Muscle of leg (tissue), 11 donors: ENCODE measurements around the gene TJP2. TPM values are rescaled to one million over a fixed set of nuclear protein-coding genes. Genes with fewer than 3 reads are reported as not detected.

Source experiments
- DNase-seq: peaks from one replicate; pipeline ENCODE4 v3.0.0; 2013
- H3K27ac ChIP-seq: one replicate; pipeline ENCODE4 v1.5.1; 2013; ENCODE audit warnings: mild to moderate bottlenecking, low read length, control low read depth
- H3K27me3 ChIP-seq: one replicate; pipeline ENCODE4 v1.6.1; 2013; ENCODE audit warnings: low read length; ENCODE audit not compliant: control insufficient read depth, insufficient read depth
- H3K36me3 ChIP-seq: one replicate; pipeline ENCODE4 v1.6.1; 2013; ENCODE audit warnings: low read length; ENCODE audit not compliant: control insufficient read depth, insufficient read depth
- H3K4me1 ChIP-seq: one replicate; pipeline ENCODE4 v1.6.1; 2013; ENCODE audit warnings: low read length; ENCODE audit not compliant: control insufficient read depth, insufficient read depth
- H3K4me3 ChIP-seq: one replicate; pipeline ENCODE4 v1.5.1; 2013; ENCODE audit warnings: low read length, control low read depth
- H3K9me3 ChIP-seq: replicated peaks from 2 replicates; pipeline ENCODE4 v1.6.1; 2013; ENCODE audit warnings: low read depth, low read length; ENCODE audit not compliant: control insufficient read depth
- WGBS: methylation state at CpG from one replicate; pipeline ENCODE4 v1.1.5; 2013; ENCODE audit warnings: missing lambda C conversion rate; ENCODE audit not compliant: insufficient coverage; 5-methylcytosine and 5-hydroxymethylcytosine counted together
- polyA plus RNA-seq, 8 donors: library from polyadenylated mRNA; unstranded; fragments of 120-200 nt; gene quantifications; one replicate each; pipeline versions ENCODE4 v1.2.1 to v1.2.3, GENCODE V29; 2013; ENCODE audit warnings: inconsistent platforms in 1 of 8, low replicate concordance in 1 of 8; ENCODE audit not compliant: insufficient read length in 8 of 8, insufficient read depth in 1 of 8
- total RNA-seq: library from RNA; stranded (reverse); fragments of 120-200 nt; gene quantifications from one replicate; pipeline ENCODE4 v1.2.4, GENCODE V29; 2013

Gene TJP2
- total and polyA plus RNA-seq, 9 donors = 9.4 to 17.6 (median 12.8) TPM

- no peaks in the 10 kb centered on the region for H3K9me3 ChIP-seq
- H3K4me1 ChIP-seq = peaks cover 9% of the 10 kb centered on the region
- WGBS = 7% methylated on average over 9 of the region's 21 CpGs
- peak; percentile 61 for DNase-seq
- no peak overlapping the region for H3K27ac ChIP-seq
- H3K27me3 ChIP-seq = peaks cover 12% of the 10 kb centered on the region
- H3K4me3 ChIP-seq = peak overlapping the region; percentile 63
- H3K36me3 ChIP-seq = no peaks in the 10 kb centered on the region
Observed at GRCh38 chr9:69174616-69175463, 763 bp downstream of the TJP2 start.

- Histone ChIP-seq H3K27ac (no peak overlapping the region), H3K27me3 (peaks cover 12% of the 10 kb centered on the region), H3K36me3 (no peaks in the 10 kb centered on the region), H3K4me1 (peaks cover 9% of the 10 kb centered on the region), H3K9me3 (no peaks in the 10 kb centered on the region), H3K4me3 (no peak overlapping the region)
- no peak for DNase-seq
- WGBS = 21% methylated on average over 2 of the region's 8 CpGs
Observed at GRCh38 chr9:69175486-69175885, 1.4 kb downstream of the TJP2 start.

GRCh38 chr9:69176471-69177171 lies 2.5 kb downstream of the TJP2 start:
- H3K27me3 ChIP-seq = peaks cover 12% of the 10 kb centered on the region
- no peaks in the 10 kb centered on the region for H3K36me3 ChIP-seq
- H3K4me1 ChIP-seq = peaks cover 9% of the 10 kb centered on the region
- H3K27ac ChIP-seq = no peak overlapping the region
- no peaks in the 10 kb centered on the region for H3K9me3 ChIP-seq
- no peak overlapping the region for H3K4me3 ChIP-seq
- DNase-seq = no peak
- WGBS = 92% methylated on average over 2 of the region's 9 CpGs

GRCh38 chr9:69178583-69179011 lies 4.5 kb downstream of the TJP2 start:
- Histone ChIP-seq H3K4me1 (peaks cover 6% of the 10 kb centered on the region), H3K36me3 (no peaks in the 10 kb centered on the region), H3K9me3 (no peaks in the 10 kb centered on the region), H3K27ac (no peak overlapping the region), H3K27me3 (peaks cover 11% of the 10 kb centered on the region), H3K4me3 (no peak overlapping the region)
- no peak for DNase-seq
- WGBS = no CpG with 5 or more reads among the region's 3 CpGs

- no CpG with 5 or more reads among the region's 2 CpGs for WGBS
Observed at GRCh38 chr9:69179037-69179436, 5.0 kb downstream of the TJP2 start.

GRCh38 chr9:69180200-69180599 lies 6.1 kb downstream of the TJP2 start:
- Histone ChIP-seq H3K4me3 (no peak overlapping the region), H3K4me1 (peaks cover 2% of the 10 kb centered on the region), H3K27ac (no peak overlapping the region), H3K9me3 (no peaks in the 10 kb centered on the region), H3K36me3 (no peaks in the 10 kb centered on the region), H3K27me3 (peaks cover 7% of the 10 kb centered on the region)
- DNase-seq = no peak
- WGBS = 83% methylated on average over 1 of the region's 3 CpGs

More at GRCh38 chr9:69179037-69179436, 5.0 kb downstream of the TJP2 start:
- Histone ChIP-seq H3K27ac (no peak overlapping the region), H3K27me3 (peaks cover 10% of the 10 kb centered on the region), H3K4me1 (peaks cover 6% of the 10 kb centered on the region), H3K9me3 (no peaks in the 10 kb centered on the region), H3K36me3 (no peaks in the 10 kb centered on the region), H3K4me3 (no peak overlapping the region)
- no peak for DNase-seq

- H3K27me3 ChIP-seq = peaks cover 2% of the 10 kb centered on the region
- no peak overlapping the region for H3K27ac ChIP-seq
- WGBS = no CpG with 5 or more reads among the region's 2 CpGs
- no peaks in the 10 kb centered on the region for H3K36me3 ChIP-seq
- no peak overlapping the region for H3K4me3 ChIP-seq
- no peaks in the 10 kb centered on the region for H3K9me3 ChIP-seq
- no peaks in the 10 kb centered on the region for H3K4me1 ChIP-seq
- no peak for DNase-seq
Observed at GRCh38 chr9:69180670-69181069, 6.6 kb downstream of the TJP2 start.

- H3K27ac ChIP-seq = no peak overlapping the region
- no peak overlapping the region for H3K4me3 ChIP-seq
- 60% methylated on average over 2 of the region's 4 CpGs for WGBS
- H3K27me3 ChIP-seq = no peaks in the 10 kb centered on the region
- H3K4me1 ChIP-seq = peaks cover 2% of the 10 kb centered on the region
- H3K36me3 ChIP-seq = no peaks in the 10 kb centered on the region
- H3K9me3 ChIP-seq = no peaks in the 10 kb centered on the region
- peak; percentile 38 for DNase-seq
Observed at GRCh38 chr9:69181908-69182353, 7.9 kb downstream of the TJP2 start.

GRCh38 chr9:69184266-69184665 lies 10.2 kb downstream of the TJP2 start:
- Histone ChIP-seq H3K9me3 (no peaks in the 10 kb centered on the region), H3K27ac (no peak overlapping the region), H3K27me3 (no peaks in the 10 kb centered on the region), H3K36me3 (no peaks in the 10 kb centered on the region), H3K4me1 (peaks cover 3% of the 10 kb centered on the region), H3K4me3 (no peak overlapping the region)
- 80% methylated on average over 1 of the region's 5 CpGs for WGBS
- no peak for DNase-seq

- Histone ChIP-seq H3K4me1 (peaks cover 3% of the 10 kb centered on the region), H3K9me3 (no peaks in the 10 kb centered on the region), H3K27me3 (no peaks in the 10 kb centered on the region), H3K36me3 (no peaks in the 10 kb centered on the region), H3K27ac (no peak overlapping the region), H3K4me3 (no peak overlapping the region)
- peak; percentile 59 for DNase-seq
- WGBS = no CpG with 5 or more reads among the region's 7 CpGs
Observed at GRCh38 chr9:69186841-69187611, 12.9 kb downstream of the TJP2 start.
